ENCODE measurements around the gene NEDD4L. TPM values are rescaled to one million over a fixed set of nuclear protein-coding genes. Genes with fewer than 3 reads are reported as not detected.

NEDD4L gene
- total and polyA plus RNA-seq, 2 donors (not counting 1 experiment from before 2014, with no cell fraction given): 10.3 to 25.7 TPM

- H3K27ac Mint-ChIP-seq: no peak overlapping the region
- TF ChIP-seq CTCF (IDR thresholded peaks at IDR 0.05): no peak
- TF ChIP-seq EZH2 (IDR thresholded peaks at IDR 0.05; ENCODE audit: borderline replicate concordance, insufficient read depth, low read depth, low read length, poor library complexity, severe bottlenecking): no peak
- Histone ChIP-seq H3K27ac (ENCODE audit: low read length in 2 of 2) (no peak overlapping the region), H3K79me2 (ENCODE audit: control insufficient read depth, insufficient read depth, low read length) (no peaks in the 10 kb centered on the region), H3K4me3 (ENCODE audit: control extremely low read depth in 1 of 5, extremely low read depth in 1 of 5, insufficient read depth in 1 of 5, low read depth in 2 of 5, low read length in 4 of 5) (no peak overlapping the region), H3K9me3 (ENCODE audit: control extremely low read depth in 1 of 3, control insufficient read depth in 2 of 3, insufficient read depth in 1 of 3, low read length in 2 of 3) (no peaks in the 10 kb centered on the region), H3K4me1 (ENCODE audit: control insufficient read depth in 2 of 2, insufficient read depth in 2 of 2, low read length in 2 of 2) (no peaks in the 10 kb centered on the region), H3K4me2 (replicated peaks; ENCODE audit: low read depth, low read length, poor library complexity, severe bottlenecking) (no peak overlapping the region), H3K9ac (ENCODE audit: low read length) (no peak overlapping the region), H3K36me3 (replicated peaks in 1 of 2; ENCODE audit: control extremely low read depth in 1 of 2, control insufficient read depth in 1 of 2, extremely low read depth in 1 of 2, insufficient read depth in 2 of 2, low read length in 1 of 2) (no peaks in the 10 kb centered on the region), H4K20me1 (ENCODE audit: control insufficient read depth, insufficient read depth, low read length, poor library complexity, severe bottlenecking) (no peaks in the 10 kb centered on the region), H2AFZ (ENCODE audit: insufficient read depth, low read depth, low read length, poor library complexity, severe bottlenecking) (no peak overlapping the region), H3K27me3 (replicated peaks in 1 of 4; ENCODE audit: control extremely low read depth in 1 of 4, control insufficient read depth in 3 of 4, insufficient read depth in 4 of 4, low read length in 3 of 4) (no peaks in the 10 kb centered on the region)
- ChIA-PET CTCF (interaction anchor here (1.0 kb wide), 1 partner anchor 316 kb away, joined by 4 read pairs; no protein-coding TSS in a partner anchor), POLR2A (no interaction called here)
- no peaks in the 10 kb centered on the region for H3K9me3 Mint-ChIP-seq (ENCODE audit: insufficient read depth)
- DNase-seq (no peak), ATAC-seq (ENCODE audit: low read depth) (no peak)
- no peaks in the 10 kb centered on the region for H3K4me1 Mint-ChIP-seq
- H3K4me3 Mint-ChIP-seq: no peak overlapping the region
- WGBS (ENCODE audit: insufficient coverage): 100% methylated on average over 5 of the region's 9 CpGs
- peaks cover 10% of the 10 kb centered on the region for H3K27me3 Mint-ChIP-seq
- intact Hi-C loops (cut with micrococcal nuclease): no loop called here
Measured at GRCh38 chr18:58447402-58448095, 403.5 kb downstream of the NEDD4L start.

GRCh38 chr18:58449464-58449863 lies 405.4 kb downstream of the NEDD4L start:
- H3K9me3 ChIP-seq (ENCODE audit: control extremely low read depth in 1 of 3, control insufficient read depth in 2 of 3, insufficient read depth in 1 of 3, low read length in 2 of 3): no peaks in the 10 kb centered on the region
- H3K4me1 ChIP-seq (ENCODE audit: control insufficient read depth in 2 of 2, insufficient read depth in 2 of 2, low read length in 2 of 2): no peaks in the 10 kb centered on the region
- ATAC-seq (ENCODE audit: low read depth) (no peak), DNase-seq (no peak)
- Mint-ChIP-seq H3K9me3 (ENCODE audit: insufficient read depth) (no peaks in the 10 kb centered on the region), H3K27ac (no peak overlapping the region), H3K27me3 (peaks cover 10% of the 10 kb centered on the region), H3K4me3 (no peak overlapping the region), H3K4me1 (no peaks in the 10 kb centered on the region)
- H3K4me3 ChIP-seq (ENCODE audit: control extremely low read depth in 1 of 5, extremely low read depth in 1 of 5, insufficient read depth in 1 of 5, low read depth in 2 of 5, low read length in 4 of 5): no peak overlapping the region
- H3K27ac ChIP-seq (ENCODE audit: low read length in 2 of 2): no peak overlapping the region
- H3K79me2 ChIP-seq (ENCODE audit: control insufficient read depth, insufficient read depth, low read length): no peaks in the 10 kb centered on the region
- no peaks in the 10 kb centered on the region for H3K36me3 ChIP-seq (replicated peaks in 1 of 2; ENCODE audit: control extremely low read depth in 1 of 2, control insufficient read depth in 1 of 2, extremely low read depth in 1 of 2, insufficient read depth in 2 of 2, low read length in 1 of 2)
- no peak overlapping the region for H3K4me2 ChIP-seq (replicated peaks; ENCODE audit: low read depth, low read length, poor library complexity, severe bottlenecking)
- intact Hi-C loops (cut with micrococcal nuclease): no loop called here
- H3K27me3 ChIP-seq (replicated peaks in 1 of 4; ENCODE audit: control extremely low read depth in 1 of 4, control insufficient read depth in 3 of 4, insufficient read depth in 4 of 4, low read length in 3 of 4): no peaks in the 10 kb centered on the region
- H4K20me1 ChIP-seq (ENCODE audit: control insufficient read depth, insufficient read depth, low read length, poor library complexity, severe bottlenecking): no peaks in the 10 kb centered on the region
- H2AFZ ChIP-seq (ENCODE audit: insufficient read depth, low read depth, low read length, poor library complexity, severe bottlenecking): no peak overlapping the region
- ChIA-PET CTCF (no interaction called here), POLR2A (no interaction called here)
- H3K9ac ChIP-seq (ENCODE audit: low read length): no peak overlapping the region
- TF ChIP-seq EZH2 (IDR thresholded peaks at IDR 0.05; ENCODE audit: borderline replicate concordance, insufficient read depth, low read depth, low read length, poor library complexity, severe bottlenecking): no peak
- TF ChIP-seq CTCF (IDR thresholded peaks at IDR 0.05): no peak
- 74% methylated on average over 4 of the region's 5 CpGs for WGBS (ENCODE audit: insufficient coverage)

Data from B cell (primary cell).